Measurements from ENCODE around the gene ATG4C.
A peak's percentile ranks its signal among the peaks of the same experiment; 100 is the strongest.

DNA sequence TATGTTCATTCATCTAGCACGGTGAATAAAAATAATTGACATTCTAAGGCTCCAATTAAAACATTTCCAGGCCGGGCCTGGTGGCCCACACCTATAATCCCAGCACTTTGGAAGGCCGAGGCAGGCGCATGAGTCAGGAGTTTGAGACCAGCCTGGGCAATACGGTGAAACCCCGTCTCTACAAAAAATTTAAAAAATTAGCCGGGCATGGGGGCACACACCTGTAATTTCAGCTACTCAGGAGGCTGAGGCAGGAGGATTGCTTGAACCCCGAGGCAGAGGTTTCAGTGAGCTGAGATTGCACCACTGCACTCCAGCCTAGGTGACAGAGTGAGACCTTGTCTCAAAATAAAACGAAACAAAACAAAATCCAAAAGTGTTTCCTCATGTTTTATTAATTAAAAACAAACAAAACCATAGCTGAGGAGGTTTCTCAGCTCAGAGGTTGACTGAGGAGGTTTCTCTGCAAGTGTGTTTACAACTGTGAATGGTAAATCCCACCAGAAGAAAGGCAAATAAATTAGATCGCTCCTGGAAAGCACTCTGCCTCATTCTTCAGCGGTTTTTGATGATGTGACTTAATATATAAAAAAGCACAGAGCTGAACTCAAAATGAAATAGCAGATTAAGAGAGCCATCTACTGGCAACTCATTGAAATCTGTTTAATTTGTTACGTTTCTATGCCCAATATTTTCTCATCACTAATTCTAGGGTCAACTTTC is 37.7 kb upstream of the ATG4C start:
- TF ChIP-seq, protein P1, sequence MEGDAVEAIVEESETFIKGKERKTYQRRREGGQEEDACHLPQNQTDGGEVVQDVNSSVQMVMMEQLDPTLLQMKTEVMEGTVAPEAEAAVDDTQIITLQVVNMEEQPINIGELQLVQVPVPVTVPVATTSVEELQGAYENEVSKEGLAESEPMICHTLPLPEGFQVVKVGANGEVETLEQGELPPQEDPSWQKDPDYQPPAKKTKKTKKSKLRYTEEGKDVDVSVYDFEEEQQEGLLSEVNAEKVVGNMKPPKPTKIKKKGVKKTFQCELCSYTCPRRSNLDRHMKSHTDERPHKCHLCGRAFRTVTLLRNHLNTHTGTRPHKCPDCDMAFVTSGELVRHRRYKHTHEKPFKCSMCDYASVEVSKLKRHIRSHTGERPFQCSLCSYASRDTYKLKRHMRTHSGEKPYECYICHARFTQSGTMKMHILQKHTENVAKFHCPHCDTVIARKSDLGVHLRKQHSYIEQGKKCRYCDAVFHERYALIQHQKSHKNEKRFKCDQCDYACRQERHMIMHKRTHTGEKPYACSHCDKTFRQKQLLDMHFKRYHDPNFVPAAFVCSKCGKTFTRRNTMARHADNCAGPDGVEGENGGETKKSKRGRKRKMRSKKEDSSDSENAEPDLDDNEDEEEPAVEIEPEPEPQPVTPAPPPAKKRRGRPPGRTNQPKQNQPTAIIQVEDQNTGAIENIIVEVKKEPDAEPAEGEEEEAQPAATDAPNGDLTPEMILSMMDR (conservative IDR thresholded peaks at IDR 0.05; ENCODE audit: low read depth, low read length) = peak; percentile 71
- no peak for TF ChIP-seq POLR2A (IDR thresholded peaks at IDR 0.05; ENCODE audit: low read depth, low read length)
- no peak for TF ChIP-seq BHLHE40 (IDR thresholded peaks at IDR 0.05; ENCODE audit: low read depth, low read length)
- TF ChIP-seq SMC3 (IDR thresholded peaks at IDR 0.05; ENCODE audit: low read depth, low read length) = peak; percentile 76
- peak; percentile 43; the same call in 1 of the 2 replicates for TF ChIP-seq MAFK (IDR thresholded peaks at IDR 0.05; ENCODE audit: low read depth, low read length)
- TF ChIP-seq MXI1 (IDR thresholded peaks at IDR 0.05; ENCODE audit: borderline replicate concordance, low read depth, low read length) = no peak

Data from IMR-90 (cell line).